Naive thymus-derived CD4-positive, alpha-beta T cell (primary cell): ENCODE results near the gene PEMT. TPM values are rescaled to one million over a fixed set of nuclear protein-coding genes. Genes with fewer than 3 reads are reported as not detected.
A peak's percentile ranks its signal among the peaks of the same experiment; 100 is the strongest.

Experiments
- ATAC-seq: fragments of 150-1000 bp; cut with Tn5 transposase; 2 replicates; pipeline ENCODE4 v1.10.0; 2021; ENCODE audit warnings: mild to moderate bottlenecking, moderate library complexity
- CTCF ChIA-PET: fragments of 350-600 bp; sonication (Branson Sonifier 250); formaldehyde crosslinking; loops from one replicate; lab custom pipeline; 2021; ENCODE audit warnings: antibody characterized with exemption; lab: Charles Lee
- POLR2A ChIA-PET: fragments of 350-600 bp; sonication (Branson Sonifier 250); formaldehyde crosslinking; loops from one replicate; lab custom pipeline; 2021; ENCODE audit warnings: antibody characterized with exemption, inconsistent platforms; lab: Charles Lee
- DNase-seq, 9 donors: peaks; one replicate each; pipeline versions ENCODE4 v3.0.0 to v3.0.0-alpha.2; 2020 to 2022; ENCODE audit warnings: mixed read lengths in 1 of 9
- H3K27ac ChIP-seq: one replicate; pipeline ENCODE4 v1.7.0; 2013; ENCODE audit warnings: mild to moderate bottlenecking, low read depth, low read length, moderate library complexity
- H3K27me3 ChIP-seq, 2 donors: one replicate each; pipeline ENCODE4 v1.7.0; 2013; ENCODE audit warnings: low read length in 2 of 2, mild to moderate bottlenecking in 2 of 2, moderate library complexity in 2 of 2; ENCODE audit not compliant: control insufficient read depth in 2 of 2, insufficient read depth in 2 of 2
- H3K36me3 ChIP-seq, 3 experiments: 1 replicate in 2 of 3; 2 replicates in 1 of 3; pipeline ENCODE4 v1.7.0; 2013; ENCODE audit warnings: low read length in 3 of 3, mild to moderate bottlenecking in 3 of 3, moderate library complexity in 1 of 3; ENCODE audit not compliant: insufficient read depth in 3 of 3, control insufficient read depth in 2 of 3
- H3K4me1 ChIP-seq, 2 donors: one replicate each; pipeline ENCODE4 v1.7.0; 2013; ENCODE audit warnings: low read length in 2 of 2, mild to moderate bottlenecking in 2 of 2, moderate library complexity in 1 of 2; ENCODE audit not compliant: control insufficient read depth in 2 of 2, insufficient read depth in 2 of 2
- H3K4me3 ChIP-seq: 2 replicates; pipeline ENCODE4 v1.7.0; 2013; ENCODE audit warnings: mild to moderate bottlenecking, low read length
- H3K9me3 ChIP-seq, 3 experiments: 1 replicate in 2 of 3; 2 replicates in 1 of 3; pipeline ENCODE4 v1.7.0; 2013; ENCODE audit warnings: low read length in 3 of 3; ENCODE audit not compliant: control insufficient read depth in 2 of 3
- H3K27ac Mint-ChIP-seq, 9 donors: one replicate each; pipeline ENCODE4 v1.8.0; 2020 to 2022; ENCODE audit warnings: mixed read lengths in 9 of 9, mild to moderate bottlenecking in 8 of 9, moderate library complexity in 5 of 9, inconsistent platforms in 2 of 9
- H3K27me3 Mint-ChIP-seq, 5 donors: one replicate each; pipeline ENCODE4 v1.8.0; 2021 to 2022; ENCODE audit warnings: mixed read lengths in 5 of 5, mild to moderate bottlenecking in 1 of 5
- H3K36me3 Mint-ChIP-seq, 5 donors: one replicate each; pipeline ENCODE4 v1.8.0; 2020 to 2022; ENCODE audit warnings: mixed read lengths in 5 of 5, mild to moderate bottlenecking in 3 of 5, inconsistent platforms in 1 of 5
- H3K4me1 Mint-ChIP-seq, 7 donors: one replicate each; pipeline ENCODE4 v1.8.0; 2020 to 2022; ENCODE audit warnings: mixed read lengths in 7 of 7, mild to moderate bottlenecking in 3 of 7, inconsistent platforms in 1 of 7
- H3K4me3 Mint-ChIP-seq, 10 donors: one replicate each; pipeline ENCODE4 v1.8.0; 2020 to 2022; ENCODE audit warnings: mild to moderate bottlenecking in 10 of 10, mixed read lengths in 10 of 10, moderate library complexity in 6 of 10, inconsistent platforms in 2 of 10
- H3K9me3 Mint-ChIP-seq, 11 donors: one replicate each; pipeline ENCODE4 v1.8.0; 2020 to 2022; ENCODE audit warnings: mixed read lengths in 11 of 11, mild to moderate bottlenecking in 4 of 11, inconsistent platforms in 1 of 11, moderate library complexity in 1 of 11
- intact Hi-C, 2 donors: fragments of 100-400 bp; cut with micrococcal nuclease; formaldehyde crosslinking; loops; one replicate each; pipeline ENCODE4 v1.15.1; 2023
- polyA plus RNA-seq, 2 donors: library from polyadenylated mRNA; unstranded; fragments of 300-500 nt; fragmentation: Illumina TruSeq; gene quantifications; one replicate each; pipeline ENCODE4 v1.2.3, GENCODE V29; 2021
- total RNA-seq, 6 experiments: library from RNA in 5 of 6; stranded (reverse) in 5 of 6; gene quantifications; 1 replicate in 5 of 6; 2 replicates in 1 of 6; pipeline ENCODE4 v1.2.3 and lab custom pipeline; 2021 to 2026

Gene PEMT
- total and polyA plus RNA-seq, 7 experiments from 2014 or later = 9.5 to 34.1 (median 12.3) TPM

DNA sequence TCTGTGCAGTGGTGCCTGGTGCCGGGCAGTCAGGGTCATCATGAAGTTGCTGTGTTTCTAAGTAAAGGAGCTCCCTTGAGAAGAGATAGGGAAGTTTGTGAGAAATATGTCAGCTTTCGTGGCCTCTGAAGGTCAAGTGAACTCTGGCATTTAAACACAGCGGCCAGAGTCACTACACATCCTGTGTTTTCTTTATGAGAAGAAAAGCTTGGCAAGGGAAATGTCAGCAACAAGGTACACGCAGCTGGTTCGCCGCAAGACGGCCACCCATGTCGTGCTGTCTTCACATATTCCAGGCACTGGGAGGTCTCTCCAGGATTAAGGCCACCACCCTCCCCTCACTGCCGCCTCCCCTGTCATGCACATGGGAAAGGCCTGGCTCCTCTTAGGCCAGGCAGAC is 33.2 kb upstream of the PEMT start:
- intact Hi-C loops = no loop called here
- no peaks in the 10 kb centered on the region for H3K36me3 Mint-ChIP-seq
- no peaks in the 10 kb centered on the region for H3K36me3 ChIP-seq
- DNase-seq (no peak), ATAC-seq (no peak)
- no peak overlapping the region for H3K27ac ChIP-seq
- POLR2A ChIA-PET = no interaction called here
- no peaks in the 10 kb centered on the region for H3K9me3 Mint-ChIP-seq
- peaks cover 0 to 4% of the 10 kb centered on the region in 2 donors for H3K4me1 ChIP-seq
- H3K27ac Mint-ChIP-seq = no peak overlapping the region
- H3K4me3 ChIP-seq = no peak overlapping the region
- CTCF ChIA-PET = no interaction called here
- H3K9me3 ChIP-seq = no peaks in the 10 kb centered on the region
- peaks cover 0 to 12% (median 0%) of the 10 kb centered on the region in 5 donors for H3K27me3 Mint-ChIP-seq
- no peaks in the 10 kb centered on the region for H3K27me3 ChIP-seq
- H3K4me3 Mint-ChIP-seq = no peak overlapping the region
- peaks cover 6 to 15% (median 13%) of the 10 kb centered on the region in 7 donors for H3K4me1 Mint-ChIP-seq

DNA sequence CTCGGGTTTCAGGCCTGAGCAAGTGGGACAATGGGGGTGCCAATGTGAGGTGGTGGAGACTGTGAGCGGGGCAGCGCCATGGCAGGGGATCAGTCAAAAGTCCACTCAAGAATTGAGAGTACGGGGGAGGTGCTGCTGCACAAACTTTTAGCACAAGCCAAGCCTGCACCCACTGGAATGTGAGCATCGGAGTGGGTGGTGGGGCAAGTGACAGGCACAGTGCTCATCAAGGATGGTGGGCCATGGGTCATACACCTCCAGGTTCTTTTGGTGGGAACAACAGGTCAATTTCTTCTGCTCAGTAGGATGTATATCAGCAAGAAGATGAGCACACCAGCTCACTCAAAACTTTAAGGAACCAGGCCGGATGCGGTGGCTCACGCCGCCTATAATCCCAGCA is 32.4 kb upstream of the PEMT start:
- DNase-seq (no peak), ATAC-seq (no peak)
- H3K27me3 ChIP-seq = no peaks in the 10 kb centered on the region
- ChIA-PET POLR2A (no interaction called here), CTCF (no interaction called here)
- peaks cover 0 to 12% (median 0%) of the 10 kb centered on the region in 5 donors for H3K27me3 Mint-ChIP-seq
- H3K4me3 ChIP-seq = no peak overlapping the region
- H3K4me1 Mint-ChIP-seq = peaks cover 0 to 11% (median 7%) of the 10 kb centered on the region in 7 donors
- no peaks in the 10 kb centered on the region for H3K9me3 Mint-ChIP-seq
- no peak overlapping the region for H3K27ac ChIP-seq
- no peak overlapping the region for H3K27ac Mint-ChIP-seq
- H3K4me3 Mint-ChIP-seq = no peak overlapping the region
- no peaks in the 10 kb centered on the region for H3K36me3 Mint-ChIP-seq
- H3K9me3 ChIP-seq = no peaks in the 10 kb centered on the region
- peaks cover 0 to 2% of the 10 kb centered on the region in 2 donors for H3K4me1 ChIP-seq
- H3K36me3 ChIP-seq = no peaks in the 10 kb centered on the region
- intact Hi-C loops = no loop called here

DNA sequence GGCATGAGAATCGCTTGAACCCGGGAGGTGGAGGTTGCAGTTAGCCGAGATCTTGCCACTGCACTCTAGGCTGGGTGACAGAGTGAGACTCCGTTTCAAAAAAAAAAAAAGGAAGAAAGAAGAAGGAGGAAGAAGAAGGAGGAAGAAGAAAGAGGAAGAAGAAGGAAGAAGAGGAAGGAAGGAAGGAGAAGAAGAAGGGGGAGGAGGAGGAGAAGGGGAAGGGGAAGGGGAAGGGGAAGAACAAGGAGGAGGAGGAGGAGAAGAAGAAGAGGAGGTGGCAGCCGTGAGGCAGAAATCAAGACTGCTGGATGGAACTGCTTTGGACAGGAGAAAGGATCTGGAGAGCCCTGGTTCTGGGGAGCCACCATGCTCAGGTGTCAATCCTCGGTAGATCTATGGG is 29.7 kb upstream of the PEMT start:
- Histone ChIP-seq H3K4me3 (no peak overlapping the region), H3K27me3 (no peaks in the 10 kb centered on the region), H3K9me3 (no peaks in the 10 kb centered on the region), H3K36me3 (no peaks in the 10 kb centered on the region), H3K27ac (no peak overlapping the region), H3K4me1 (no peaks in the 10 kb centered on the region)
- peaks cover 0 to 12% (median 0%) of the 10 kb centered on the region in 5 donors for H3K27me3 Mint-ChIP-seq
- DNase-seq = no peak
- intact Hi-C loops = no loop called here
- peaks cover 0 to 5% (median 0%) of the 10 kb centered on the region in 7 donors for H3K4me1 Mint-ChIP-seq
- no peaks in the 10 kb centered on the region for H3K36me3 Mint-ChIP-seq
- ChIA-PET CTCF (no interaction called here), POLR2A (interaction anchor here (0.6 kb wide), 1 partner anchor 207 kb away, joined by 3 read pairs; no protein-coding TSS in a partner anchor)
- H3K27ac Mint-ChIP-seq = no peak overlapping the region
- no peaks in the 10 kb centered on the region for H3K9me3 Mint-ChIP-seq
- ATAC-seq = no peak
- no peak overlapping the region for H3K4me3 Mint-ChIP-seq

DNA sequence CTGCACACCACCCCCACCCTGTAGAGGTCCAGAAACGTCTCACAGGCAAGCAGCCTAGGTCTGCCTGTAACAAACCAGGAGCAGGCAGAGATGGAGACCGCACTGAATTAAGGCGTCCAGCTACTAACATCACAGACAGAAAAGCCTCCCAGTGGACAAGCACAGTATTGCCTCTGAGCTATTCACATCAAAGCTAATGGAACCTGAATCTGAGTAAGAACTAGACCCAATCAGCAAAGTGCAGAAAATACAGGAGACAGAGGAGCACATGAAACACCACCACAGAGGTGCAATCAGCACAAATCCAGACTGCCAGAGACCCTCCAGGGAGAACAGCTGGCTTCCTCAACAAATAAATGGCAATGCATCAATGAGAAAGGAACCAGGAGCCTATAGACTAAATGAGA is 22.2 kb upstream of the PEMT start:
- ATAC-seq (peak; percentile 89), DNase-seq (peak in 8 of 9 donors; percentile 15 to 54 (median 42))
- H3K4me3 ChIP-seq = no peak overlapping the region
- no peaks in the 10 kb centered on the region for H3K36me3 ChIP-seq
- ChIA-PET CTCF (interaction anchor here (0.6 to 1.8 kb wide), 9 partner anchors 15 to 259 kb away, joined by 3 to 9 read pairs (median 3); no protein-coding TSS in a partner anchor), POLR2A (interaction anchor here (1.0 kb wide), 1 partner anchor 14 kb away, joined by 3 read pairs; no protein-coding TSS in a partner anchor)
- Mint-ChIP-seq H3K27me3 (no peaks in the 10 kb centered on the region), H3K27ac (peak overlapping the region in 1 of 9 donors; percentile 82), H3K4me3 (no peak overlapping the region), H3K9me3 (peaks cover 0 to 5% (median 2%) of the 10 kb centered on the region in 11 donors), H3K4me1 (peaks cover 0 to 6% (median 2%) of the 10 kb centered on the region in 7 donors), H3K36me3 (peaks cover 0 to 3% (median 0%) of the 10 kb centered on the region in 5 donors)
- H3K27me3 ChIP-seq = no peaks in the 10 kb centered on the region
- H3K27ac ChIP-seq = no peak overlapping the region
- intact Hi-C loops = loop anchor here in 1 of 2 donors (1.0 to 2.0 kb wide), 3 partner anchors 23 to 257 kb away; partner anchors contain the start of gene PEMT
- H3K9me3 ChIP-seq = no peaks in the 10 kb centered on the region
- no peaks in the 10 kb centered on the region for H3K4me1 ChIP-seq

DNA sequence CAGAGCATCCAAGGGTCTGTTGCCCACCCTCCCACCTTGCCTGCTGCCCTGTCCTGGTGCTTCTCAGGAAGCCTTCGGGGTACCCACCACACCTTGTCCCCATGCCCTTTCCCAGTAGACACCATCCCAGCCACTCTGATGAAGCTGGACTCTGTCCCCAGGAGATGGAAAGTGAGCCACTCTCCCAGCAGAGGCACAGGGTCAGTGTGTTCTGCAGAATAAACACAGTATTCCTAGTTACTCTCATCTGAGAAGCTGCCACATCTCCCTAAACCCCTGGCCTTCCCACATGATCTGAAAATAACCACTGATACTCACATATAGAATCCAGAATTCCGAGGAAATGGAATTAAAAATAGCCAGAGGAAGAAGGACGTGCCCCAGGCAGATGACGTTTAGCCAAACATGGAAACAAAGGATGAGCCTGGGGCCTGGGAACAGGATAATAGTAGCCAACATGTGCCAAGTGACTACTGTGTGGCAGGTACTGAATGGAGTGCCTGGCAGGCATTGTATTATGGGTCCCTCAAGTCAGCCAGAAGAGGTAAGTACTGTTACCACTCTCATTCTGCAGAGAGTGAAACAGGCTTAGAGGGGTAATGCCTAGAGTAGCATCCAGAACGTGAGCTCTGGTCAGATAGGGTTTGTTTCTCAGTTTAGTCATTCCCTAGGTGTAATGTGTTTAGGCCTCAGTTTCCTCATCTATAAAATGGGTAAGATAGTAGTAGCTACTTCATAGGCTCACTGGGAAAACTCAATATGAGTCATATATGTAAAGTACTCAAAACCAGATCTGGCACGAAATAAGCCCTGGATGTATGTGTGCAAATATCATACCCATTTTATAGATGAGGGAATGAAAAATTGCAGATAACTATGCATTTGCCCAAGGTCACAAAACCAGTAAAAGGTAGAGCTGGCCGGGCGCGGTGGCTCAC is 20.8 kb upstream of the PEMT start:
- ATAC-seq (no peak), DNase-seq (no peak)
- H3K4me1 Mint-ChIP-seq = peaks cover 0 to 6% (median 2%) of the 10 kb centered on the region in 7 donors
- H3K9me3 ChIP-seq = no peaks in the 10 kb centered on the region
- no peak overlapping the region for H3K27ac Mint-ChIP-seq
- POLR2A ChIA-PET = no interaction called here
- H3K4me1 ChIP-seq = no peaks in the 10 kb centered on the region
- no peak overlapping the region for H3K27ac ChIP-seq
- H3K4me3 ChIP-seq = no peak overlapping the region
- H3K36me3 ChIP-seq = no peaks in the 10 kb centered on the region
- peaks cover 0 to 3% (median 0%) of the 10 kb centered on the region in 5 donors for H3K36me3 Mint-ChIP-seq
- H3K4me3 Mint-ChIP-seq = no peak overlapping the region
- H3K27me3 ChIP-seq = no peaks in the 10 kb centered on the region
- H3K27me3 Mint-ChIP-seq = no peaks in the 10 kb centered on the region
- CTCF ChIA-PET = interaction anchor here (1.1 kb wide), 1 partner anchor 16 kb away, joined by 3 read pairs; no protein-coding TSS in a partner anchor
- intact Hi-C loops = loop anchor here in 1 of 2 donors (1.0 to 2.0 kb wide), 3 partner anchors 22 to 256 kb away; partner anchors contain the start of gene PEMT
- peaks cover 0 to 5% (median 2%) of the 10 kb centered on the region in 11 donors for H3K9me3 Mint-ChIP-seq

DNA sequence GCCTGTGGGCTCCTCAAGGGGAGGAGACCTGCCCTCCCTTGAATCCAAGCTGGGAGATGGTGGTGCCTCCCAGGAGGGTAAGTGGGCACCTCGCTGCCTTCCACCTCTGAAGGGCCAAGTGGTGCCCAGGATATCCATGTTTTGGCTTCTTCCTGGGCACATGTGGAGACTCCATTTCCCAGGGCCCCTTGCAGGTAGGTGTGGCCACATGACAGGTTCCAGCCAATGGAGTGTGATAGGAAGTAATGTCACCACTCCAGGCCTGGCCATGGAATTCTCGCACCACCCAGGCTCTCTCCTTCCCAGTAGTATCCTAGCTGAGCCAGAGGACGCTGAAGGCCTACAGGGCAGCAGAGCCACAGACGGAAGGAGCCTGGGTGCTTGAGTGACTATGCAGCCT is 17.6 kb upstream of the PEMT start:
- POLR2A ChIA-PET = no interaction called here

More for the DNA sequence above, 17.6 kb upstream of the PEMT start:
- Histone ChIP-seq H3K9me3 (no peaks in the 10 kb centered on the region), H3K27ac (no peak overlapping the region), H3K4me3 (no peak overlapping the region), H3K4me1 (no peaks in the 10 kb centered on the region), H3K27me3 (no peaks in the 10 kb centered on the region), H3K36me3 (no peaks in the 10 kb centered on the region)
- peaks cover 0 to 7% (median 4%) of the 10 kb centered on the region in 7 donors for H3K4me1 Mint-ChIP-seq
- intact Hi-C loops = no loop called here
- H3K27ac Mint-ChIP-seq = no peak overlapping the region
- ATAC-seq (no peak), DNase-seq (no peak)
- H3K36me3 Mint-ChIP-seq = peaks cover 0 to 3% (median 0%) of the 10 kb centered on the region in 5 donors
- H3K9me3 Mint-ChIP-seq = peaks cover 0 to 5% (median 0%) of the 10 kb centered on the region in 11 donors
- CTCF ChIA-PET = no interaction called here
- H3K27me3 Mint-ChIP-seq = peaks cover 0 to 3% (median 0%) of the 10 kb centered on the region in 5 donors
- H3K4me3 Mint-ChIP-seq = no peak overlapping the region
